Hepatocyte (in vitro differentiated cells): ENCODE measurements around the gene NKAIN1.

Source experiments
- EZH2 ChIP-seq: fragments of 200-600 bp; sonication (generic); IDR thresholded peaks from 2 replicates; pipeline ENCODE4 v1.6.1; 2016; ENCODE audit warnings: antibody characterized with exemption, mild to moderate bottlenecking, borderline replicate concordance
- EZH2phosphoT487 ChIP-seq: fragments of 200-600 bp; sonication (generic); IDR thresholded peaks from one replicate; pipeline ENCODE4 v1.6.1; 2018; ENCODE audit warnings: antibody characterized with exemption, mild to moderate bottlenecking, low read depth, moderate library complexity; ENCODE audit not compliant: unreplicated experiment, severe bottlenecking
- TF ChIP-seq, protein P1 (sequence below): fragments of 200-600 bp; sonication (generic); IDR thresholded peaks from 2 replicates; pipeline ENCODE4 v1.5.1; 2016; ENCODE audit warnings: antibody characterized with exemption, mild to moderate bottlenecking; ENCODE audit not compliant: poor library complexity

DNA sequence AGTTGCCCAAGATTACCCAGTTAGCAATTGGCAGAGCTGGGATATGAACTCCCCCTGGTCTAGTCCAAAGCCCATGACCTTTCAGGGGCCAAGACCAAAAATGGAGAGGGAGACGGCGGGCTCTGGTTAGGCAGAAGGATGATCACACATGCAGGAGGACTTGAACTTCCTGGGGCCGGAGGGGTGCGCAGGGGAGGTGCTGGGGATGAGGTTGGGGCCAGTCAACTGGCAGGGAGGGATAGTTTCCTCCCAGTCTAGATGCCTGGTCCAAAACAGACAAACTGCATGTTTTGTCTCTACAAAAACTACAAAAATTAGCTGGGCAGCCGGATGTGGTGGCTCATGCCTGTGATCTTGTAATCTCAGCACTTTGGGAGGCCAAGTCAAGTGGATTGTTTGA lies 78.1 kb downstream of the NKAIN1 start:
- TF ChIP-seq, protein P1, sequence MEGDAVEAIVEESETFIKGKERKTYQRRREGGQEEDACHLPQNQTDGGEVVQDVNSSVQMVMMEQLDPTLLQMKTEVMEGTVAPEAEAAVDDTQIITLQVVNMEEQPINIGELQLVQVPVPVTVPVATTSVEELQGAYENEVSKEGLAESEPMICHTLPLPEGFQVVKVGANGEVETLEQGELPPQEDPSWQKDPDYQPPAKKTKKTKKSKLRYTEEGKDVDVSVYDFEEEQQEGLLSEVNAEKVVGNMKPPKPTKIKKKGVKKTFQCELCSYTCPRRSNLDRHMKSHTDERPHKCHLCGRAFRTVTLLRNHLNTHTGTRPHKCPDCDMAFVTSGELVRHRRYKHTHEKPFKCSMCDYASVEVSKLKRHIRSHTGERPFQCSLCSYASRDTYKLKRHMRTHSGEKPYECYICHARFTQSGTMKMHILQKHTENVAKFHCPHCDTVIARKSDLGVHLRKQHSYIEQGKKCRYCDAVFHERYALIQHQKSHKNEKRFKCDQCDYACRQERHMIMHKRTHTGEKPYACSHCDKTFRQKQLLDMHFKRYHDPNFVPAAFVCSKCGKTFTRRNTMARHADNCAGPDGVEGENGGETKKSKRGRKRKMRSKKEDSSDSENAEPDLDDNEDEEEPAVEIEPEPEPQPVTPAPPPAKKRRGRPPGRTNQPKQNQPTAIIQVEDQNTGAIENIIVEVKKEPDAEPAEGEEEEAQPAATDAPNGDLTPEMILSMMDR = no peak
- no peak for TF ChIP-seq EZH2
- TF ChIP-seq EZH2phosphoT487 = no peak
